CD4-positive, alpha-beta T cell treated with Interleukin-17A for 4 hours (primary cell): ENCODE measurements around the gene XRCC4.

ENCODE experiments used
- DNase-seq: peaks from one replicate; pipeline ENCODE4 v3.0.0-alpha.2; 2020; ENCODE audit warnings: mixed read lengths

Gene XRCC4

GRCh38 chr5:83071286-83072051, 5.9 kb upstream of the XRCC4 start:
- no peak for DNase-seq

GRCh38 chr5:83072966-83073365, 4.4 kb upstream of the XRCC4 start:
- no peak for DNase-seq

DNA sequence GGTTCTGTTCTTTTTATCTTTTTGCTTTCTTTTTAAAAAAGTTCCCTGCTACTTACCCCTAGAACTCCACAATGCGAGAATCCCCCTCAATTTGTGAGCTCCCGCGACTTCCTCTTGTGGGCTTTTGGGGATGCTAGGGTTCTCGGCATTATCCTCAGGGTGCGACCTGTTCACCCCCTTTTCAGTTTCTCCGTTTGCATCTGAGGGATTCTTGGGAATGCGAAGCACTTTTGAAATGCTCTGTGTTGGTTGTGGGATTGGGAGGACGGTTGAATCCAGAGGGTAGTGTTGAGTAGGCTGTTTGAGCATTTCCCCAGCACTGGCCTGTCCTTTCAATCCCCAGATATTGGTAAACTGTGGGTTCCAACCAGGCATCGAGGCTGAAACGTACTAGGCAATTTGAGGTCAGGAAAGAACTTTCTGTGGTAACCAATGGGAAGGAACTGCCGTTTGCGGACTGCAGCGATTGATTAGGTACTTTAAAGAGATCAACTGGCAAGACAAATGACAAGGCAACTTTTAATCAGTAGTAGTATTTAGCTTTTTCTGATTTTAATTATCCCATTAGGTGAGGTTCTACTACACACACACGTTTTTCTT, 415 bp downstream of the XRCC4 start:
- no peak for DNase-seq

DNA sequence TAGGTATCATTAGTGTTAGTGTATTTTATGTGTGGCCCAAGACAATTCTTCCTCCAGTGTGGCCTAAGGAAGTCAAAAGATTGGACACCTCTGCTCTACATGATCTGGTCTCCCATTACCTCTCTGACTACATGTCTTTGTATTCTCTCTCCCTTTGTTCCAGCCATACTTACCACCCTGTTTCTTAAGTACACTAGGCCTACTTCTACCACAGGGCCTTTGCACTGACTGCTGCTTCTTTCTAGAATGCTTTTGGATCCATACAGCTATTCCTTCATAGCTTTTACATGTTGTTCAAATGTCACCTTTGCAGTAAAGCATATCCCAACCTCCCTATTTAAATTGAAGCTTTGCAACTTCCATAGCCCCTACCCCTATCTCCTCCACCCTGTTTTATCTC, 5.4 kb downstream of the XRCC4 start:
- no peak for DNase-seq

GRCh38 chr5:83084336-83084735, 7.0 kb downstream of the XRCC4 start:
- no peak for DNase-seq

GRCh38 chr5:83085106-83085505, 7.8 kb downstream of the XRCC4 start:
- no peak for DNase-seq

DNA sequence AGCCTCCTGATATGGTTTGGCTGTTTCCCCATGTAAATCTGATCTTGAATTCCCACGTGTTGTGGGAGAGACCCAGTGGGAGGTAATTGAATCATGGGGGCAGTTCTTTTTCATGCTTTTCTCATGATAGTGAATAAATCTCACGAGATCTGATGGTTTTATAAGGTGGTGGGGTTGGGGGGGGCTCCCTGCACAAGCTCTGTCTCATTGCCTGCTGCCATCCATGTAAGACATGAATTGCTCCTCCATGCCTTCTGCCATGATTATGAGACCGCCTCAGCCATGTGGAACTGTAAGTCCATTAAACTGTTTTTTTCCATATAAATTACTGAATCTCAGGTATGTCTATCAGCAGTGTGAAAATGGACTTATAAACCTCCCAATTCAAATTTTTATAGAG, 12.8 kb downstream of the XRCC4 start:
- DNase-seq: no peak

- DNase-seq: no peak
Observed at GRCh38 chr5:83092619-83093018, 15.3 kb downstream of the XRCC4 start.

DNA sequence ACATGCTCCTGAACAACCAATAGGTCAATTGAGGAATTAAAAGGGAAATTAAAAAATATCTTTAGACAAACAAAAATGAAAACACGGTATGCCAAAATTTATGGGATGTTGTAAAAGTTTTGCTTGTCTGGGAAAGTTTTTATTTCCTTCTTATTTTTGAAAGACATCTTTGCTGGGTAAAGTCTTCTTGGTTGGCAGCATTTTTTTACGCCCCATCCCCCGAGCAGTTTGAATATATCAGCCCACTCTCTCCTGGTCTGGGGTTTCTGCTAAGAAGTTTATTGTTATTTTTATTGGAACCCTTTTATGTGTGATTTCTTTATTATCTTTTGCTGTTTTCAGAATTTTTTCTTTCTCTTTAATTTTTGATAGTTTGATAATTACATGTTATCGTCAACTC, 16.3 kb downstream of the XRCC4 start:
- DNase-seq: no peak

DNA sequence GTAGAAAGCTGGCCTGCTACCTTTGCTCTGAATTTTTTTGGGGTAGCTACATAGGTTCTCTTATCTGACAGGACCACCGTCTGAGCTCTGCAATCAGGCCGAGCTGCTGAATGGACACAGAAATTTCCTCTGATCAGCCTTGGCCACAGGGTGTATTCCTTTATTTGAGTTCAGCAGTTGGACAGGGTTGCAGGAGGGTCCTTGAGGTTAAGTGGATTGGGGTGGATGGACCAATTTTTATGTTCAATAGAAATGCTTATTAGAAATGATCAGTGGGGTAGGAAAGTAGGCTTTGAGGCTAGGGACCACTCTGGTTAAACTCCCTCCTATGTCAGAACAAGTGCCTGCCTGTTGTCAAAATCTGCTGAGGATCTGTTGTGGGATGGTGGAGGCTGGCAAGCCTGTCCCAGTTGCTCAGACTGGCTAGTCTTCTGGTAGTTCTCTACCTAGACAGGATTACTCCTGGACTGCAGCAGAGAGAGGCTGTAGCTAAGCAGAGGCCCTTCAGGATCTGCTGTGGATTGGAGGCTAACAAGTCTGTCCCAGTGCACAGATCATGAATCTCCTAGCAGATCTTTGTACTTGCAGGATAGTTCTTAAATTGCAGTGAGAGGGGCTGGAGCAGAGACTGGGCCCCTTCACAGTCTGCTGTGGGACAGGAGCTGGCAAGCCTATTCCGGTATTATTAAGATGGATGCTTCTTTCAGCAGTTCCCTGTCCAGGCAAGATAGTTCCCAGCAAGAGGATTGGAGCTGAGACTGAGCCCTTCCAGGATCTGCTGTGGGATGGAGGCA, 18.0 kb downstream of the XRCC4 start:
- DNase-seq: no peak

GRCh38 chr5:83095957-83096539, 18.7 kb downstream of the XRCC4 start:
- DNase-seq: no peak

- DNase-seq: no peak
Observed at GRCh38 chr5:83096660-83097339, 19.5 kb downstream of the XRCC4 start.

DNA sequence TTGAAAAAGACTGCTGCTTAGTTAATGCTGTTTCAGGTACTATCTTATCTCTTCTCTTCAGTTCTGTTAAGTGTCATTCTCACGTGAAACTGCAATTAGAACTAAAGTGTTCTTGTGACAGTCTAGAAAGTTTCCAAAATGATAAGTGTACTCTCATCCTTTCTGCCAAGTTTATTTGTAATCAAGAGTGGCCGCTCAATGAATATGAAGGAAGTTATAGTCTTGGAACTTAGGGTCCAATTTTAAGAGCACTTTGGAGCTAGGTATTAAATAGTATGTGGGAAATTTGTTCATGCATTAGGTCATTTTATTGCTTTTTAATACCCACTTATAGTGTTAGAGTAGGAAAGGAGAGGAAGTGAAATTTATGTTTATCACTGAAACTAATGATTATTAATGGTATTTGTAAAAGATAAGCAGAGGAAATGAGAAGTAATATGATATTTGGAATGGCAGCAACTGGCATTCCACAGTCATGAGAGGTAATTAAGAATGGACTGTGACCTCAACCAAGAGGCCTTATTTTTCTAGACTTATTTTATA, 20.4 kb downstream of the XRCC4 start:
- DNase-seq: no peak

DNA sequence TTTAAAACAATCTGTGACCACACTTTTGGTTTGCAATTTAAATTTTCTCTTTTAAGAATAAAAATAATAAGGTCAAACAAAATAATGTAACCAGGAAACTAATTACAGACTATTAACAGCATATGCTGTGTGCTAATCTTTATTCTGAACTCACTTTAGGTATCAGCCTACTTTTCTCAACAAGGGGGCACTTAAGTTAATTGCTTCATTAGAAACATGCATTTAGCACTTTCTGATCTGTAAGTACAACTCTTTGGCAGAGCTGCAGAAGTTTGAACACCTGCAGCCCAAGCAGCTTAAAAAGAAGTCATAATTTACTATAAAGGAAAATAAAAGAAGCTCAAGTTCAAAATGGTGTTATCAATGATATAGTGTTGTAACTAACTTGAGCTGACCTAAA, 21.7 kb downstream of the XRCC4 start:
- DNase-seq: no peak

- no peak for DNase-seq
Observed at GRCh38 chr5:83099445-83099844, 22.1 kb downstream of the XRCC4 start.

DNA sequence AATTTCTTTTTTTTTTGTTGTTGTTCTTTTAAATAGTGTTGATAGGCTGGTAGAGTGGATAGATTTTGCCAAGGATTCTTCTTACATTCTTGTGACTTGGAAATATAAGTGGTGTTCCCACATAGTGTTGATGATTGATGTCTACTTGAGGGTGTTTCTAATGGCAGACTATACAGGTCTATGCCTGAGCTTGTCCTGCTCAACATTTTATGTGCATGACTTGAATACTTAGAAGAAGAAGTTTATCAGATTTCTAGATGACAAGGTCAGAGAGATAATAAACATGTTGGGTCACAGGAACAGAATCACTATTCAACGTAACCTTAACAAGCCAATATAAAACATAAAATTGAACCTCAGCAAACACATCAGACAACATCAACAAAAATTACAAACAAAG, 24.2 kb downstream of the XRCC4 start:
- no peak for DNase-seq

DNA sequence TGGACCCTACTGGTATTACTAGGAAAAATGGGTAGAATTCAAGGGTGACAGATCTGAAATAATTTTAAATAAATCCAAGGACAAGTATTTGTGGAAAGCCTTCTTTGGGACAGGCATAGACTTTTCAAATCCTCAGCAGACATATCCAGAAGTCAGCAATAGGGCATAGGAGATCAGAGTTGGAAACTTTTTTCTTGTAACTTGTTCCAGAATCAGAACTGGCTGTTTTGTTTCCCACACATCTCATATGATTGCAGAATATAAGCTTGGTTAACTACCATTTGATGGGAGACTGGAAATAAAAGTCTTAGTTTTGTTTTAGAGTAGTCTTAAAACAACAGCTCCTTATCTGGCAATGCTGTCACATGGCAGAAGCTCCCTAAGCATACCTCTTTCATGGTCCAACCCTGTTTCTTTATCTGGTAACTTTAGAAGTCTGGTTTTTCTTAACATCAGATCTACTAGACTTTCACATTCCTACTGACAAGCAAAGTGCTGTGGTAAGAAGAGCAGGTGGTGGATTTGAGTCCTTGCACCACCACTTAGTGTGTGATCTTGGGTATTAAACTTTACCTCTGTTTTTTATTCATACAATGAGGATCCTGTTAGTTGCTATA, 25.1 kb downstream of the XRCC4 start:
- no peak for DNase-seq

DNA sequence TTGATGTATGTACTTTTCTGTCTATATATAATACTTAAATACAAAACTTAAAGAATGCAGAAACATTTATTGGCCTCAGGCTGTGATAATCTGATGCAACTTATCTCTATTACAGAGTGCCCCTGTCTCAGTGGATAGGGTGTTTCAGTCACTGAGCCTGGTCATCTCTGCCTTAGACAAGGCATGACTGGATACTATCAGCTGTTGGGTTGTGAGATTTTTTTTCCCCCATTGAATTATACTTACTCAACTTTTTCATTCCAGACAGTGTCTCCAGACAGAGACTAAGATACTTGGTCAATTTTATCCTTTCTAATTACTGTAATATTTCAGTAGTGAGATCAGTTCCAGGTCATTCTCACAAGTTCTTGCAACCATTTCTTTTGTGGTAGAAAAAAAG, 26.7 kb downstream of the XRCC4 start:
- DNase-seq: no peak

GRCh38 chr5:83107692-83108420, 30.5 kb downstream of the XRCC4 start:
- no peak for DNase-seq

DNA sequence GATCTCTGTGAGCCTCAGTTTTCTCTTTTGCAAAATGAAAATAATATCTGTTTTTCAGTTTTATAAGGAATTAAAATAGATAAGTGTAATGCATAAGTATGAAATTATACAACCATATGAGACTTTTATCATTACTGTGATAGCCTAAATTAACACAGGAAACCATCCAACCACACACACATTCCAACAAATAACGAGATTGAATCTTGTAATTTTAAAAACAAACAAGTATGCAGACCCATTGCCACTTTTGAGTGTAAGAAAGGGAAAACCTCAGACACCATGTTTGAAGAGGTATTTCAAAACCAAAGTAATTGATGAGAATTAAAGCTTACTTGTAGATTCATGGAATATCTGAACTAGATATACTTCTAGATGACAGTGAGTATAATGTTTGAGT, 32.0 kb downstream of the XRCC4 start:
- DNase-seq: no peak

GRCh38 chr5:83115816-83116215, 38.5 kb downstream of the XRCC4 start:
- DNase-seq: no peak

GRCh38 chr5:83118471-83118870, 41.1 kb downstream of the XRCC4 start:
- DNase-seq: no peak
